ENCODE measurements around the gene MMP11.

Gene MMP11

GRCh38 chr22:23832226-23833016, 59.8 kb downstream of the MMP11 start:
- DNase-seq, result no peak

GRCh38 chr22:23833017-23833751, 60.5 kb downstream of the MMP11 start:
- DNase-seq, result no peak

Data from T-helper 9 cell (primary cell).